HG03139 (cell line): ENCODE measurements around the gene FCRL3.
"Not testable (repeated sequence)": the region's sequence is repeated elsewhere in the genome, so short reads cannot be mapped to it uniquely, and the experiment has no call there.

ENCODE experiments used
- ATAC-seq: cut with Tn5 transposase; IDR thresholded peaks from one replicate; pipeline ENCODE4 v1.9.1; 2021; ENCODE audit not compliant: unreplicated experiment

Gene FCRL3, protein sequence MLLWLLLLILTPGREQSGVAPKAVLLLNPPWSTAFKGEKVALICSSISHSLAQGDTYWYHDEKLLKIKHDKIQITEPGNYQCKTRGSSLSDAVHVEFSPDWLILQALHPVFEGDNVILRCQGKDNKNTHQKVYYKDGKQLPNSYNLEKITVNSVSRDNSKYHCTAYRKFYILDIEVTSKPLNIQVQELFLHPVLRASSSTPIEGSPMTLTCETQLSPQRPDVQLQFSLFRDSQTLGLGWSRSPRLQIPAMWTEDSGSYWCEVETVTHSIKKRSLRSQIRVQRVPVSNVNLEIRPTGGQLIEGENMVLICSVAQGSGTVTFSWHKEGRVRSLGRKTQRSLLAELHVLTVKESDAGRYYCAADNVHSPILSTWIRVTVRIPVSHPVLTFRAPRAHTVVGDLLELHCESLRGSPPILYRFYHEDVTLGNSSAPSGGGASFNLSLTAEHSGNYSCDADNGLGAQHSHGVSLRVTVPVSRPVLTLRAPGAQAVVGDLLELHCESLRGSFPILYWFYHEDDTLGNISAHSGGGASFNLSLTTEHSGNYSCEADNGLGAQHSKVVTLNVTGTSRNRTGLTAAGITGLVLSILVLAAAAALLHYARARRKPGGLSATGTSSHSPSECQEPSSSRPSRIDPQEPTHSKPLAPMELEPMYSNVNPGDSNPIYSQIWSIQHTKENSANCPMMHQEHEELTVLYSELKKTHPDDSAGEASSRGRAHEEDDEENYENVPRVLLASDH

DNA sequence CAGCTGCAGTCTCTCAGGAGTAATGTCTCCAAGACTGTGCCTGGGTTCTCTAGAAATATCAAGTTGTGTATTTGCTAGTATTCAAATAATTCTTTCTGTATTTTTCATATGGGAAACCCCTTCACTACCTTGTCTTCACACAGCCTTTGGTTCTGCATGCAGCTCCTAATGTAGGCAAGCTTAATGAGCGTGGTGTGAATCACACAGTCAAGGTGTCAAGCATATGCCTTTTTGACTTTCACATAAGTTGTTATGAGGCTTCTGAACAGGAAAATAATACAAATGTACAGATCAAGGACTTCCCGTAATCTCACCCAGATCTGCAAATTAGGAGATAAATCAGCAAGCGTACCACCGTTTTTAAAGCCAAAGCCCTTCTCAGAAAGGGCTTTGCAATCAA, at the start of gene FCRL3:
Gene FCRL3 (minus strand): TSS at position 38 of the 400 bp plus-strand sequence. CDS start 280 bp downstream, outside the sequence.
- no peak for ATAC-seq

DNA sequence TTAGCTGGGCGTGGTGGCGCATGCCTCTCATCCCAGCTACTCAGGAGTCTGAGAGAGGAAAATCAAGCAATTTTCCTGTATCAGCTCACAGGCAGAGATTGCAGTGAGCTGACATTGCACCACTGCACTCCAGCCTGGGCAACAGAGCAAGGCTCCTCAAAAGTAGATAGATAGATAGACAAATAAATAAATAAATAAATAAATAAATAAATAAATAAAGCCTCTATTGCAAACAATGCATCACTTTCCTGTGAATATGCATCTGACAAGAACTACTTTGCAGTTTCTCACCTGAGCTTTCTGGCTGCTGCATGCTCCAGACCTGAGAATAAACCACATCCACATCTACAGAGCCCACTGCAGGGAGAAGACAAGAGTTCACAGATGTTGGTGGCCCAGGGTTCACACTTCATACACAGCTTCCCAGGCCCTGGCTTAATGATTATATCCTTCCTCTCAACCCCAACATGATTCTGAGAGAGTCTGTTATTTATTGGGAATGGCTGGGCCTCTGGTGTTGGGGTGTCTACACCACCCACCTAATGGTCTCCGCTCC, 47.8 kb upstream of the FCRL3 start:
- no peak for ATAC-seq

DNA sequence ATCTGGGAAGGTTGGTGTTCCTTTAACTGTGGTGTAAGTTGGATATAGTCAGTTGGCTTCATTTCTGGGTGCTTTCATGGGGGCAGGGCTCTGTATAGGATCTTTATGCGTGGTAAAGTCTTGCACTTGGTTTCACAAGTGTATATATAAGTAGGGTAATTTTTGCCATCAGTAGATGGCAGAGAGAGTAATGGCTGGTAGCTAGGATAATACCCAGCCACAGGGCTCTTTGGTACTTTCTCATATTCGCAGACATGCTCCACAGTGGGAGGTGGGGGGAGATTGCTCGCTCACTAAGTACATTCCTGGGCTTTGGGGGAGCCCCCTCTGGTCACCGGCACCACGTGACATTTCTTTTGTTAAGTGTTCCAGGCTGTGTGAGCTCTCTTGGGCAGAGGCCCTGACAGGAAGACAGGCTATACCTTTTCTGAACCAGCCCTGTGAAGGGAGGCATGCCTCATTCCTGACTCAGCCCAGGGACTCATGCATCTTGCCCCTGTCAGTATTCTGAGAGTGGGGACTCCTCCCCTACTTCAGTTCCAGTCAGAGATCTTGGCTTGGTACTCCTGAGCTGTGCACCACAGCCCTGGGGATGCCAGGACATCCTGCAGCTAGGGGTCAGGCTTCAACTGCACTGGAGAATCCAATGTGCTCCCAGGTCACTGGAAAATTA, 38.8 kb upstream of the FCRL3 start:
- no peak for ATAC-seq

DNA sequence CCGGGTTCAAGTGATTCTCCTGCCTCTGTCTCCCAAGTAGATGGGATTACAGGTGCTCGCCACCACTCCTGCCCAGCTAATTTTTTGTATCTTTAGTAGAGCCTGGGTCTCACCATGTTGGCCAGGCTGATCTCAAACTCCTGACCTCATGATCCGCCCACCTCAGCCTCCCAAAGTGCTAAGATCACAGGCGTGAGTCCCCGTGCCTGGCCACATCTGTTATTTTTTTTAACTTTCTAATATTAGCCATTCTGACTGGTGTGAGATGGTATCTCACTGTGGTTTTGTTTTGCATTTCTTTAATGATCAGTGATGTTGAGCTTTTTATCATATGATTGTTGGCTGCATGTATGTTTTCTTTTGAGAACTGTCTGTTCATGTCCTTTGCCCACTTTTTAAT, 35.4 kb upstream of the FCRL3 start:
- not testable (repeated sequence) for ATAC-seq

DNA sequence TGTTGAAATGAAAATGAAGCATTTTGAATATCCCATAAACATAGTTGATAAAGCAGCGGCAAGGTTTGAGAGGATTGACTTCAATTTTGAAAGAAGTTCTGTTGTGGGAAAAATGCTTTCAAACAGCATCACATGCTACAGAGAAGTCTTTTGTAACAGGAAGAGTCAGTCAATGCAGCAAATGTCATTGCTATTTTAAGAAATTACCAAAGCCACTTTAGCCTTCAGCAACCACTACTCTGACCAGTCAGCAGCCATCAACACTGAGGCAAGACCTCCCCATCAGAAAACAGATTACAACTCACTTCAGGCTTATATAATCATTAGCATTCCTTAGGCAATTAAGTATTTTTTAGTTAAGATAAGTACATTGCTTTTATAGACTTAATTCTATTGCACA, 33.8 kb upstream of the FCRL3 start:
- ATAC-seq, result no peak

DNA sequence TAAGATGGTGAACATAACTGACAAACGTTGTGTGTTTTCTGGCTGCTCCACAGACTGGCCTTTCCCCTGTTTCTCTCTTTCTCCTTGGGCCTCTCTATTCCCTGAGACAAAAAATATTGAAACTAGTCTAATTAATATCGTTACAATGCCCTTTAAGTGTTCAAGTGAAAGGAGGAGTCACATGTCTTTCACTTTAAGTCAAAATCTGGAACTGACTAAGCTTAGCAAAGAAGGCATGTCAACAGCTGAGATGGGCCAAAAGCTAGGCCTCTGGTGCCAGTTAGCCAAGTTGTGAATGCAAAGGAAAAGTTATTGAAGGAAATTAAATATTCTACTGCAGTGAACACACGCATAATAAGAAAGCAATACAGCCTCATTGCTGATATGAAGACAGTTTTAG, 32.2 kb upstream of the FCRL3 start:
- no peak for ATAC-seq

DNA sequence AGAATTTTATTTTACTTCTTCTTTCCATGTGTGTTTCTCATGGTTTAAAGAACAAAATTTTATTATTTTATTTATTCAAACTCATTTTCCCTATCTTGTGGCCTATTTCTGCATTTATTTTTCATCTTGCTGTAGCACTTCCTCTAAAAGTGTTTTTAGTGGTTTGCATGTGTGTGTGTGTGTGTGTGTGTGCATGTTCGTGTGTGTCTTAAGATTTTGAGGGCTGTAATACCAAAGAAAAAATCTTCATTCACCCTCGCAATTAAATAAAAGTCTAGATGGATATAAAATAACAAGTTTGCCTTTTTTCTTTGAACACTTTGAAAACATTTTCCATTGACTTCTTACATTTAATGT, 24.6 kb upstream of the FCRL3 start:
- no peak for ATAC-seq

DNA sequence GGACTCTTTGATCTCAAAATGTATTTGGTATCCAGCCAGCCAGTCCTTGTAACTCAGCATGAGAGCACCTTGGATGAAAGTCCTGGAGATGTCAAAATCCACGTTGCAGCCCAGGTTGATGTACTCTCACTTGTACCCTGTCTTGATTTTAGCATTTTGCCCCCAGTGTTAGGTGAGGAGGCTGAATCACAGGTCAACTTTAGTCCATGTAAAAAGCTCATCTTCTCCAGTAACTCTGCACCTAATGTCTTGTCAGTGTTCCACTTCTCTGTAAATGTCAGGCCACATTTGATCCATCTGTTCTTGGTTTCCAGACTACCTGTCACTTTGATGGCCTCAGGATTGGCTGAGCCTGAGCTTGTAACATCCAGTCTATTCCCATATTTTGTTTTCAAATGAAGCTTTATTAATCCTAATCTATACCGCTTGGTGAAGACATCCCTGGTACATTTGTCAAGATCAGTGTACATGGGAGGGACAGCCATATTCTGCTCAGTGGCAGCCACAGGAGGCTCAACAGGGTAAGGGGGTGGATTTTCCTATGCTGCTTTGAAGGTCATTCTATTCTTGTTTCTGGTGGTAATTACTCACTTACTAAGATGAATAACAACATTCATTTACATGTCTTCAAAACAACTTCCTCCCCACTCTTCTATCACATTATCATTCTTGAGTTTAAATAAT, 24.1 kb upstream of the FCRL3 start:
- no peak for ATAC-seq

DNA sequence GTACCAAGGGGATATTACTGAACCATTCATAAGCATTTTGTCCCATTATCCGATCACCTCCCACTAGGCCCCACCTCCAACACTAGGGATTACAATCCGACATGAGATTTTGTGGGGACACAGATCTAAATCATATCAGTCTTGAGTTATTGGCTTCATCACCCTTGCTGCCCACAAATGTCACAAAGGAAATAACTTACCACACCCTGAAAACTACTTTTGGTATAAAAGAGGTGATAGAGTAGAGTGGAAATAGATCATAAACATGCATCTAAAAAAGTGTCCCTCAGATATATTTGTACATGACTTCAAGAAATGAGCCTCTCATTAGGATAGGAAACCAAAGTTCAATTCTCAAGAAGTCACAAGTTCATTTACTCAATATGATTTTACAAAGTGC, 22.6 kb upstream of the FCRL3 start:
- no peak for ATAC-seq

DNA sequence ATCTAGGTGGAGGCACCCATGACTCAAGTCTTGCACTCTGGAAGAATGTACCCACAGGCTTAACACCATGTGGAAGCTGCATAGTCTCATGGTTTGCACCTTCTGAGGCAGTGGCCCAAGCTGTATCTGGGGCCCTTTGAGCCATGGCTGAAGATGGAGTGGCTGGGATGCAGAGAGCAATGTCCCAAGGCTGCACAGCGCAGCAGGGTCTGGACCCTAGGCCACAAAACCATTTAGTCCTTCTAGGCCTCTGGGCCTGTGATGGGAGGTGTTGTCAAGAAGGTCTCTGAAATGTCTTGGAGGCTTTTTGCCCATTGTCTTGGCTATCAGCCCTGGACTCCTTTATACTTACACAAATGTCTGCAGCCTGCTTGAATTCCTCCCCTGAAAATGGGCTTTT, 21.4 kb upstream of the FCRL3 start:
- ATAC-seq, result no peak

DNA sequence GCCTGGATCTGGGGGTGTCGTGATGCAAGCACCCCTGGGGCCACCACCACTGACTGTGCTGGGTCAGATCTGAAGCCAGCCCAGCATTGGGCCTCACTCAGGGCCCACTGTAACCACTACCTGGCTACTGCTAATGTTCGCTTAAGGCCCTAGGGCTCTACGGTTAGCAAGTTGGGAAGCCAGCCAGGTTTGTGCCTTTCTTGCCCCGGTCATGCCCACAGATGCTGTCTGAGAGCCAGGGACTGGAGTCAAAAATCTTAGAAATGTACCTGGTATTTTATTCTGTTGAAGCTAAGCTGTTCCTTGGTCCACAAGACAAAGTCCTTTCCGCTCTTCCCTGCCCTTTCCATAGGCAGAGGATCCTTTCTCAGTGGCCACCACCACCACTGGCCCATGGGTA, 15.2 kb upstream of the FCRL3 start:
- no peak for ATAC-seq

DNA sequence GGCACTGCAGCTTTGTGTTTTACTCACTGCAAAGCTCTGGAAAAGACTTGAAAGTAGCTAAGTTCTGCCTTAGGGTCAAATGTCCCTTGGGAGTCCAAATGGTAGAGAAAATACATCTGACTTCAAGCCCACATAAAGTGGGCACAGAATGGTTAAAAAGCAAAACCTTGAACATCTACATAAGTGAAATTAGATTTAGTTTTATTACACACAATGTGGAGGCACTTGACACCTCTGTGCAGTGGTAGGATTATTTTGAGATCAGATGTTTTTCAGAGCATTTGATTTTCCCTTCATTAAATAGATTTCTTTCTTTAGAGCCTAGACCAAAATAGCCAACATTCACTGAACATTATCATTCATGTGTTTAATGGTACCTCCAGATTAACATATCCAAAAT, 11.2 kb upstream of the FCRL3 start:
- ATAC-seq, result no peak

DNA sequence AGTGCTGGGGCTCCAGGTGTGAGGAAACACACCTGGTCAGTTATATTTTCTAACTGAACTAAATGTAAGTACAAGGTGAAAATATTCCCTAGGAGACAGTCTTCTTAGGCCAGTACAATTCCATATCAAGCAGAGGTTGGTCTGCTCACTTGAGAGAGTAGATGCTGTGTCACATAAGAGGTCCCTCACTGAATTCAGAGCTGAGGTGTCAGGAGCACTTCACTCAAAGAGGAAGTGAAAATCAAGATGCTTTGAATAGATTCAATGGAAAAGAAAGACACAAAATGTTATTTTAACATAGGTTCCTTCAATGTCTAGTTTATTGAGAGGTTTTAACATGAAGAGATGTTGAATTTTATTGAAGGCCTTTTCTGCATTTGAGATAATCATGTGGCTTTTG, 4.3 kb upstream of the FCRL3 start:
- no peak for ATAC-seq

DNA sequence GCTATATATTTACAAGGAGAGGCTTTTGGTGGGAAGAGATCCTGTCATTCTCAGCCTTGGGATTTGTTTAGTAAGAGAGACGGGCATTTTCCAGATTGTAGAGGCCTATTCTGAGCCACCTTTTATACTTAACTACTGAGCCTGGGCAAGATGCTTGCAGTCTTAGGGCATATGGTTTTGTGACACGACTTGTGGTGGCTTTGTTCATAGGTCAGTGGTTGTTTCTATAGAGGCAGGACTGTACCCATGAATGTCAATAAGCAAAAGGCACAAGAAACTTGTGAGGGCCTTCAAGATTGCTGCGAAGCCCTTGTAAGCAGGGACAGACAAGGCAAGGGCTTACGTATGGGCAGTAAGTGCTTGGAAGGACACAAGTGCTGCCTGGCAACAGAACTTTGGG, 3.4 kb upstream of the FCRL3 start:
- ATAC-seq, result no peak

DNA sequence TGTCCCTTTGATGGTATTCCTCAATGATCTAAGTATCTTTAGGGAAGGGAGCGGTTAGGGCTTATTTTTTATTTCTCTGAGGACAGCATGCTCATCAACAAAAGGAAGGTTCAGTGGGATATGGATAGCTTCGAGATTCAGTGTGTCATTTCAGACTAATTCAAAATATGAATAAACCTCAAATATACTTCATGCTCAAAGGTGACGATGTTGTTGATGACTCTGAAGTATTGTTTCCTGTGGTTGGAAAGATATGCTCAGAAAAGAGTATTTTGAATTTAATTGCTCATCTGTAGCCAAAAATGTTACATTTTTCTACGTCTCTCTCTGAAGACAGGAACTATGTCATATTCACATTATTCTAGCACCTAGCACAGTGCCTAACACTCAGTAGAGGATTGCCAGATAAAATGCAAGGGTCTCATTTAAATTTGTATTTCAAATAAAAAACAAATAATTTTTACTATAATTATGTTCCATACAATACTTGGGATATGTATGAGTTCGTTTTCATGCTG, 1.8 kb upstream of the FCRL3 start:
- no peak for ATAC-seq

DNA sequence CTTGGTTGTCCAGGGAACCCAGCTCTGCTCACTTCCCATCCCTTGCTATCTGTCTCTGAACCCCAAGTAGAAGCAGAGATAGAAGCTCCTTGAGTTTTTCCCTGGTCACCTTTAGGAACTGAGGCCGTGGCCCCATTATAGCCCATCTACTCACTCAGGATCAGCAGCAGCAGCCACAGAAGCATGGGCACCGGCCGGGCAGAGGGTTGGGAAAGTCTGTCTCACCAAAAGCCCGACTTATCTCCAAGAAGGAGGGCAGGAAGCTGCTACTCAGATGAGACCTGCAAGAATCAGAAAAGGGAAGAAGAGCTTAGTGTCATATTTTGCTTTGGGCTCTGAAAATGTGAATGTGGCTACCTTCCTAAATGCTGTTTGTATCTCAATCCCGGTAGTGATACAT, 264 bp downstream of the FCRL3 start:
- no peak for ATAC-seq

DNA sequence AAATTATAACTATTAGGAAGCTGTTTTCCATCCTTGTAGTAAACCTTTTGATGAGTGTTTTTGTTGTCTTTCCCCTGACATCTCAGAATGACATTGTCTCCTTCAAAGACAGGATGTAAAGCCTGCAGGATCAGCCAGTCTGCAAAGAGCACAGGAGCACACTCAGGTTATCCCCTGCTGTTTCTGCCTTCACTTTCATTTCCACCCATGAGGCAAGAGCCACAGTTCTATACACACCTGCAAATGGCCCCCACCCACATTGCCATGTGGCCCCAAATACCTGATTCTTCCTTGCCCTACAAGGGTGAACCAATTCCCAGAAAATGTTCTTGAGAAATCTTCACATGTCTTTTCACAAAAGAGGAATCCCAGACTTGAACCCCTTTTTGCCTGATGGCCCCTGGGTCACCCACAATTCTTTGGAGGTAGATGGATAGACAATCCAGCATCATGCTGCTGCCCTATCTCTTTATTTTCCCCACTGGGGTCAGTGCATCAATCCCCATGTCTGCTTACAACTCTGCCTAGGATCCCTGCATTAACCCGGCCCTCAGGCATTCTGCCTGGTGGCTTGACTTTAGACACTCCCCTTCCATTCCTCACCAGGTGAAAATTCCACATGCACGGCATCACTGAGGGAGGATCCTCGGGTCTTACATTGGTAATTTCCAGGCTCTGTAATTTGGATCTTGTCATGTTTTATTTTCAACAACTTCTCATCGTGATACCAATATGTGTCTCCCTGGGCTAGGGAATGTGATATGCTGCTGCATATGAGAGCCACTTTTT, 2.6 kb downstream of the FCRL3 start:
- ATAC-seq, result no peak

DNA sequence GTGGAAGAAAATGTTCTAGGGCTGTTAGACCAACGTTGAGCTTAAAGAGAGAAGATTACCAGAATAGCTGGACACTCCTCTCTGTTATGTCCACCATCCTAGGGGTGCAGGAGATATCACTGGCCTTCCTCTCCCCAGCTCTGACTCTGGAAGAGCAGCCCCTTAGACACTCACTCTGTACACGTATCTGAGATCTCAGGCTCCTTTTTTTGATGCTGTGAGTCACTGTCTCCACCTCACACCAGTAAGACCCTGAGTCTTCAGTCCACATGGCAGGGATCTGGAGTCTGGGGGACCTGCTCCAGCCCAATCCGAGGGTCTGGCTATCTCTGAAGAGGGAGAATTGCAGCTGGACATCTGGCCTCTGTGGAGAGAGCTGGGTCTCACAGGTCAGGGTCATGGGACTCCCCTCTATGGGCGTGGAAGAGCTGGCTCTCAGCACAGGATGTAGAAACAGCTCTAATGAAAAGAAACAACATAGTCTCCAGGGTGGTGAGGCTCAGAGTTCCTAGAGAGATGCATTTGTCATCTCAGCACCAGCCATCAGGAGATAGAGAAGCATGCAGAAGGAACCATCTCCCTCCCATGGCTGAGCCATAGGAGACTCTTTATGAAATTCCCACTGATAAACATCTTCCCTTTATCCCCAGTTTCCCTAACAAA, 3.5 kb downstream of the FCRL3 start:
- no peak for ATAC-seq

DNA sequence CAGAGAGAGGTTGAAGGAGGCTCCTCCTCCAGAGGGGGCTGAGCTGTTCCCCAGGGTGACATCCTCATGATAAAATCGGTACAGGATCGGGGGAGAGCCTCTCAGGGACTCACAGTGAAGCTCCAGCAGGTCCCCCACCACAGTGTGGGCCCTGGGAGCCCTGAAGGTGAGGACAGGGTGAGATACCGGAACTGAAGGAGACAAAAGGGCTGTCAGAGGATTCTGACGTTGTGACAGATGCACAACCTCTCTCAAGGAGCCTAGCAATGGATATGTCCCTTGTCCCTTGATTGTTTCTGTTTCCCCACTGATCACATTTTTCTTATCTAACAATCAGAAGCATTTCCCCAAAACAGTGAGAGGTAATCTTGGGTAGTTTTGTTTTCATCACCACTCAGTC, 5.2 kb downstream of the FCRL3 start:
- ATAC-seq, result no peak
